Aorta (tissue), 5 donors: ENCODE measurements around the gene PFDN1. TPM values are rescaled to one million over a fixed set of nuclear protein-coding genes. Genes with fewer than 3 reads are reported as not detected.

ENCODE experiments used
- ATAC-seq: fragments of 200-7000 bp; cut with Tn5 transposase; one replicate; pipeline ENCODE4 v1.9.1; 2022; ENCODE audit warnings: moderate library complexity; ENCODE audit not compliant: low FRiP score
- DNase-seq, 2 donors: peaks; one replicate each; pipeline ENCODE4 v3.0.0-alpha.2; 2020
- H3K27ac ChIP-seq, 2 donors: one replicate each; pipeline ENCODE4 v1.5.1; 2013; ENCODE audit warnings: low read length in 2 of 2, mild to moderate bottlenecking in 2 of 2, moderate library complexity in 2 of 2, control low read depth in 1 of 2, inconsistent platforms in 1 of 2, low read depth in 1 of 2
- H3K27me3 ChIP-seq, 2 donors: one replicate each; pipeline ENCODE4 v1.6.1; 2013; ENCODE audit warnings: control low read depth in 1 of 2, low read length in 1 of 2, mild to moderate bottlenecking in 1 of 2, moderate library complexity in 1 of 2; ENCODE audit not compliant: insufficient read depth in 2 of 2, control insufficient read depth in 1 of 2
- H3K36me3 ChIP-seq, 2 donors: one replicate each; pipeline ENCODE4 v1.6.1; 2013; ENCODE audit warnings: control low read depth in 1 of 2, low read length in 1 of 2, mild to moderate bottlenecking in 1 of 2; ENCODE audit not compliant: insufficient read depth in 2 of 2, control insufficient read depth in 1 of 2
- H3K4me1 ChIP-seq, 2 donors: one replicate each; pipeline ENCODE4 v1.6.1; 2013; ENCODE audit warnings: low read length in 2 of 2, control low read depth in 1 of 2, mild to moderate bottlenecking in 1 of 2, moderate library complexity in 1 of 2; ENCODE audit not compliant: insufficient read depth in 2 of 2, control insufficient read depth in 1 of 2
- H3K4me3 ChIP-seq, 2 donors: one replicate each; pipeline ENCODE4 v1.5.1; 2013; ENCODE audit warnings: low read length in 2 of 2, control low read depth in 1 of 2, mild to moderate bottlenecking in 1 of 2
- H3K9me3 ChIP-seq: one replicate; pipeline ENCODE4 v1.6.1; 2013; ENCODE audit warnings: mild to moderate bottlenecking, low read length; ENCODE audit not compliant: control insufficient read depth
- WGBS, 2 donors: extraction: QIAGEN DNeasy Blood & Tissue Kit; methylation state at CpG; one replicate each; pipeline ENCODE4 v1.1.7; 2013; 5-methylcytosine and 5-hydroxymethylcytosine counted together
- intact Hi-C, 2 donors: fragments of 100-400 bp; cut with DNase I; formaldehyde crosslinking; loops; one replicate each; pipeline versions ENCODE4 v1.14.2 to v1.15.0; 2022
- long read RNA-seq, 2 donors: library from polyadenylated mRNA; unstranded; transcript quantifications; one replicate each; pipeline ENCODE4 v2.0.0, GENCODE V29; 2020 to 2021
- polyA plus RNA-seq, 2 donors: library from polyadenylated mRNA; stranded (reverse); fragments of 200-250 nt; gene quantifications; one replicate each; pipeline ENCODE4 v1.2.3, GENCODE V29; 2013
- total RNA-seq, 2 donors: library from RNA; stranded (reverse); fragmentation: NEBNext Ultra II Directional; extraction: Animal tissue kit (Norgen Biotek cat#: 25700); gene quantifications; one replicate each; pipeline ENCODE4 v1.2.1, GENCODE V29; 2021
- donor health status: healthy with polysubstance abuse.
- donor health status: Bipolar disorder and iron deficiency.
- donor health status: DM: no; HTN: no; CAD: no.
- donor health status: DM: no; HTN: no; CAD: no.
- donor health status: DM: yes; HTN: yes; CAD: no.

The PFDN1 gene, protein sequence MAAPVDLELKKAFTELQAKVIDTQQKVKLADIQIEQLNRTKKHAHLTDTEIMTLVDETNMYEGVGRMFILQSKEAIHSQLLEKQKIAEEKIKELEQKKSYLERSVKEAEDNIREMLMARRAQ
- 10 to 100 TPM; 31.8 to 43.6 TPM for total RNA-seq
- polyA plus RNA-seq: 10 to 100 TPM; 74.1 to 89.5 TPM
- long read RNA-seq, donor 1, transcript PFDN1-203 (3 exons, 1,091 nt): minor isoform, 7 of 142 reads
- long read RNA-seq, donor 1, transcript PFDN1-201 (4 exons, 1,352 nt): major isoform, 104 of 142 reads
- long read RNA-seq, donor 1, partial matches to known transcripts: 1 of 142 reads
- long read RNA-seq, donor 1, other reads (novel, unspliced or antisense): 28 of 142 reads
- long read RNA-seq, donor 2, transcript PFDN1-201 (4 exons, 1,352 nt): major isoform, 21 of 53 reads
- long read RNA-seq, donor 2, partial matches to known transcripts: 0 of 53 reads
- long read RNA-seq, donor 2, other reads (novel, unspliced or antisense): 24 of 53 reads

DNA sequence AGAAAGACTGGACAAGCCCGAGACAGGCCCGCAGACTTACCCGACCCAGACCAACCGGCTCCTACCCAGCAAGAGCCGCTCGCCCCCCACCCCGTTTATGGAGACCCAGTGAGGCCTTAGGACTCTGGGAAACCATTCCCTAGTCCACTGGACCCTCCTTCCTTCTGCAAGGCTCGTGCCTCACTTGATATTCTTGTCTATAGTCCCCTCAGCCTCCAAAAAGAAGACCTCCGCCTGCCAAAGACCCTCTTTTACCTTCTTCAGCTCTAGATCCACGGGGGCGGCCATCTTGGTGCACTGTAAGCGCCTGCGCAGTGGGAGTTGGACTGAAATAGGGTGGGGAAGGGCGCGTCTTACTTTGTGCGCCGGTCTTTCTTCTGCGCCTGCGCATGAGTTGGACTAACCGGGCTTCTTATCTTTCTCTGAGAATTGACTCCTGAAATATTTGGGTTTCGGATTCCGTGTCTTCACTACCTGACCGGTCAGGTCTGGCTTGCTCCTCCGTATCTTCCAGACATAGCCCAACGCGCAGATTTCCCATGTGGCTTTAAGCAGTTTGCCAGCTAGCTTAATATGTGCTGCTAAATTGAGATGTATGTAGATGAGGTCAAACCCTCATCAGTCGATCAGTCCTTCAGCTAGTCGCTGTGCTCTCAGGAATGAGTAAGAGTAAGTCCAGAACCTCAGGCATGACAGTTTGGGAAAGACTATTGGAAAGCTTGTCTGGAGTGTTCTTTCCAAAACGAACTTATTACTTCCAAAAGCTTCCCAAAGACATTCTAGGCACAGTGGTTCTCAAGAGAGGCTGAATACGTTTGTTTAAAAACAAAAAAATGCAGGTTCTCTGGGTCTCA is at the start of gene PFDN1:
Gene PFDN1, minus strand, starts transcription at position 316 of the 854 bp plus-strand sequence. Its CDS starts 28 bp downstream, at position 288.
- Histone ChIP-seq H3K4me1 (no peaks in the 10 kb centered on the region), H3K27ac (peak within 1 kb of the TSS; percentile 28 to 93), H3K9me3 (no peaks in the 10 kb centered on the region), H3K4me3 (peak within 1 kb of the TSS; percentile 71 to 82), H3K27me3 (no peaks in the 10 kb centered on the region), H3K36me3 (no peaks in the 10 kb centered on the region)
- intact Hi-C loops: loop anchor here (5.0 kb wide), 2 partner anchors 39 to 44 kb away; partner anchors contain the start of gene HBEGF (in 1 of the 2)
- WGBS, 2 donors: 0% methylated on average over 30 of the region's 30 CpGs
- ATAC-seq: peak; percentile 98
- peak; percentile 96 for DNase-seq

DNA sequence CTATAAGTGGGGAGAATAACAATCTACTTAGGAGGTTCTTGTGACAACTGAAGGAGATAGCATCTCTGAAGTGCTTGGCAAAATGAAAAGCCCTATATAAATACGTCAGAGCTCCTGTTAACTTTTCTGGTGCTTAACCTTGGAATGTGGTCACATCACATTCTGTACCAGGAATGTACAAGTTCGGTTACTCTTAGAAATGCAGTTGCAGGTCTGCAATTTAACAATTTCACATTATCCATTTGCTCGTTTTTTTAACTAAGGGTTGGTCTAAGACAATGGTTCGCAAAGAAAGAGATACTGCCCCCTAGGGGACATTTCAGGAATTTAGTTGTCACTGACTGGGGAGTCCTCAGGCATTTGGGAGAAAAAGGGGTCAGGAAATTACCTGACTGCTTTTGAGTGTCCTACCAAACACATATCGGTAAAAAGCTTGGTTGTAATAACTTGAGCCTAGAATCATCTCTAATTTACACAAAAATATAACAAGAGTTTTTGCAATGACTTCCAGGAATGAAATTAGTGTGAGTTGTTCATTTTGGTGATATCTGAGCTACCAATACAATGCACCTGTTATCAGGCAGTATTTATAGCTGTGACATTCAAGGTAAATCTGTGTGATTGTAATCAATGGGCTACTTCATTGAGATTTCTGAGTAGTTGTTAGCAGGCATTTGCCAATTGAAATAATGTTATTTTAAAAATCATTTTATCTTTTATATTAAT is 48.9 kb upstream of the PFDN1 start:
- H3K9me3 ChIP-seq: no peaks in the 10 kb centered on the region
- peak; percentile 80 for ATAC-seq
- intact Hi-C loops: loop anchor here (1.0 to 2.0 kb wide), 2 partner anchors 107 to 111 kb away; no protein-coding TSS in a partner anchor
- H3K4me1 ChIP-seq: no peaks in the 10 kb centered on the region
- H3K27me3 ChIP-seq: no peaks in the 10 kb centered on the region
- no peak overlapping the region for H3K27ac ChIP-seq
- 2 to 4% methylated on average over 5 of the region's 5 CpGs for WGBS, 2 donors
- no peak overlapping the region for H3K4me3 ChIP-seq
- DNase-seq: no peak
- H3K36me3 ChIP-seq: no peaks in the 10 kb centered on the region

DNA sequence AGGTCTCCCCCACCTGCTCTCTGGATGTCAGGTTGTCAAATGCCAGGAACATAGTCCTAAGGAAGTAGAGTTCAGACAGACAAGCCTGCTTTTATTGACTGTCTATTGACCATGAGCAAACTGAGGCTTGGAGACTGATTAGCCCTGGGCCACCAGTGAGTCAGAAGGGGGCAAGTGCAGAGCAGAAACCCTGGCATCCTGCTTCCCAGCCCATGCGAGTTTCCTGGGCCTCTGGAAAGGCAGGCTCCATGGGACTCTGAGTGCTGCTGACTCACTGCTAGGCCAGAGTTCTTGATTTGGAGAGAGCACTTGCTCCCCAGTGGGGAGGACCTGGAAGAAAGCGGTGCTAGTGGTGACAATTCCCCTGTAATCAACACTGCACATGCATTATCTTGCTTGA is 46.3 kb upstream of the PFDN1 start:
- Histone ChIP-seq H3K4me3 (no peak overlapping the region), H3K27me3 (no peaks in the 10 kb centered on the region), H3K4me1 (no peaks in the 10 kb centered on the region), H3K36me3 (no peaks in the 10 kb centered on the region), H3K27ac (no peak overlapping the region), H3K9me3 (no peaks in the 10 kb centered on the region)
- ATAC-seq (no peak), DNase-seq (no peak)
- intact Hi-C loops: loop anchor here in 1 of 2 donors (5.0 kb wide), 1 partner anchor 47 kb away; the partner anchor contains the start of gene PFDN1
- 84% methylated on average over 2 of the region's 2 CpGs for WGBS, 2 donors

DNA sequence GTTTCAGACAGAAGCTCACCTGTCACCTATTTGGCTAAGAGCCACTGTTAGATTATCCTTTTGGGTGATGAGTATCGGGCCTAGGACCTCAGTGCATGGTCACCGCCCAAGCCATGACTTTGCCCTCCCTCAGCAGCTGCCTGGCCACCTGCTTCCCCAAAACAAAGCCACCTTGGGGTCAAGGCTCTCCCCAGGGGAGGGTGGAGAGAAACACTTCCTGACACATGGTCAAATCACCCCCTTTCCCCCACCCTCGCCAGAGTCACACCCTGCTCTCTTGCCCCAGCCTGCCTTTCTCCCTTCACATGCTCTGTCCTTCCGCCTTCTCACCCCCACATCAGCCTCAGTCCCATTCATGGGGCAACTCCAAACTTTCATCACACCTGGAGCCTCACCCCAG is 45.2 kb upstream of the PFDN1 start:
- no peaks in the 10 kb centered on the region for H3K9me3 ChIP-seq
- WGBS, 2 donors: 88 to 90% methylated on average over 4 of the region's 4 CpGs
- H3K27ac ChIP-seq: no peak overlapping the region
- no peak overlapping the region for H3K4me3 ChIP-seq
- no peaks in the 10 kb centered on the region for H3K4me1 ChIP-seq
- no peaks in the 10 kb centered on the region for H3K36me3 ChIP-seq
- no peaks in the 10 kb centered on the region for H3K27me3 ChIP-seq
- DNase-seq: no peak
- ATAC-seq: no peak
- intact Hi-C loops: loop anchor here in 1 of 2 donors (5.0 kb wide), 1 partner anchor 46 kb away; the partner anchor contains the start of gene PFDN1

DNA sequence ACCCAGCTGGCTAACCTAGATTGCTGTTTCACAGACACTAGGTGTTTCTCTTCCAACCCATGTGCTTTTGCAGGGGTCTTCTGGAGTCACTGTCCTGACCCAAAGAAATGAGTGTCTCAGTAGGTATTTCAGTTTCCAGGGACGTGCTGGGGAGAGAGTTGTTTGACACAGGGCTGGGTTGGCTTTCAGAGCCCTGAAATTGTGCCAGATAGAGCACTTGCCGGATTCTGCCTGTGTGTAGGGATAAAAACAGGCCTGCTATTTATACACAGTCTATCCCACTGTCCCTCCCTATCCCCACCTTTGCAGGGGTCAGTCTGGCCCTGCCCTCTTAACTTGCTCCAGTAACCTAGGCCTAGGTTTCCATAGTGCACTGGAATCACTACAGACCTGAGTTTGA is 44.5 kb upstream of the PFDN1 start:
- Histone ChIP-seq H3K4me1 (no peaks in the 10 kb centered on the region), H3K27me3 (no peaks in the 10 kb centered on the region), H3K27ac (no peak overlapping the region), H3K4me3 (no peak overlapping the region), H3K9me3 (no peaks in the 10 kb centered on the region), H3K36me3 (no peaks in the 10 kb centered on the region)
- whole genome bisulfite sequencing, 2 donors: 7 to 13% methylated on average over 2 of the region's 2 CpGs
- no peak for ATAC-seq
- intact Hi-C loops: loop anchor here in 1 of 2 donors (5.0 kb wide), 1 partner anchor 45 kb away; the partner anchor contains the start of gene PFDN1
- no peak for DNase-seq

DNA sequence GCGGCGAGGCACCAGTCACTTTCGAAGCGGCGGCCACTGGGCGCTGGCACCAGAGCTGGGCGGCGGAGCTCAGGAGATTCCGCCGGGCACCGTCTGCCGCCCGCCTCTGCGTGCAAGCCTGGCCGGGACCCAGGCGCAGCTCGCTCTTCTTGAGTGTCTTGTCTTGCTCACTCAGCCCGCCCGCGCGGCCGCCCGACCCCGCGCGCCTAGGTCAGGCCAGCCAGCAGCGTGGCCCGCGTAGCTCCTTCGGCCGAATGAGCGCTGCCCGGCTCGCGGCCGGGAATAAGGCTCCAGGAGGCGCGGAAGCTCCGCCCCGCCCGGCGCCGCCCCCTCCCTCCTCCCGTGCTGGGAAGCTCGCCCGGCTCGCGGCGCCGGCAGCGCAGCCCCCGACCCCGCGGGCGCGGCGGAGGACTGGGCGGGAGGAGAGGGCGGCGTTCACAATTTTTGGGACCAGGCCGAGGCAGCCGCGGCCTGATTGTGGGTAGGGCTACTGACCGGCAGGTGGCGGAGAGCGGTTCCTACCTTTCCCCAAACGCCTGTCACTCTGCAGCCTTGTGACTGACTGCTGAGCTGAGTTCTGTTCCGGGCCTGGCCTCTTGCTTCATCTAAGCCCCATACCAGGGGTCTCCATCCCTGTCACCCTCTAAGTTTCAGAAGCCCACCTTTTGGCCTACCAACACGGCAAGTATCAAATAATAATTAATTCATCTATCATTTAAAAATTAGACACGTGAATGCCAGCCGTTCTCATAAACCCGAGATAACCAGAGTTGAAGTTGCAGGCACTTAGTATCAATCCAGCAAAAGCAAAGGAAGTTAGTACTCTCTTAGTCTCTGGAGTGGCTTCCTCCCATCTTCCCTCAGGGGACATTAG is 43.7 kb upstream of the PFDN1 start, which contains the start of gene HBEGF:
Gene HBEGF, minus strand, starts transcription at position 256 of the 874 bp plus-strand sequence. CDS start 275 bp downstream, outside the sequence.
- peak within 1 kb of the TSS in 1 of 2 donors; percentile 44 for H3K27ac ChIP-seq
- peak; percentile 90 for ATAC-seq
- intact Hi-C loops: loop anchor here in 1 of 2 donors (5.0 kb wide), 1 partner anchor 44 kb away; the partner anchor contains the start of gene PFDN1
- peak; percentile 87 to 94 for DNase-seq
- 1% methylated on average over 52 to 72 of the region's 72 CpGs for WGBS, 2 donors
- no peaks in the 10 kb centered on the region for H3K36me3 ChIP-seq
- no peaks in the 10 kb centered on the region for H3K4me1 ChIP-seq
- peak within 1 kb of the TSS; percentile 36 to 56 for H3K4me3 ChIP-seq
- no peaks in the 10 kb centered on the region for H3K27me3 ChIP-seq
- no peaks in the 10 kb centered on the region for H3K9me3 ChIP-seq

DNA sequence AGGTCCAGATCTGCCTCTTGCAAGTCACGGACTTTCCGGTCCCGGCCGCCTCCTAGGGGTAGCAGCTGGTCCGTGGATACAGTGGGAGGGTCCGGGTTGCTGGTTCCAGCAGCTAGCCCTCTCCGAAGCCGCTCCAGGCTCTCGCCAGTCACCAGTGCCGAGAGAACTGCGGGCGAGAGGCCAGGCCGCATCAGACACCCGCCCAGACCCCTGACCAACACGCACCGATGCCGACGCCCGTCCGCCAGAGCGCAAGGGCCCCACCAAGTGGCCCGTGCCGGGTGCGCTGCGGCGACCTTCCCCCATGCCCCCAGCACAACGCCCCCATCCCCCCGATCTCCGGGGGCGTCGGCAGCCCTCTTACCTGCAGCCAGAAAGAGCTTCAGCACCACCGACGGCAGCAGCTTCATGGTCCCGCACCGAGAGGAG is 43.0 kb upstream of the PFDN1 start:
- H3K4me3 ChIP-seq: peak overlapping the region; percentile 36 to 56
- WGBS, 2 donors: 1 to 2% methylated on average over 35 of the region's 35 CpGs
- ATAC-seq (peak; percentile 53), DNase-seq (peak; percentile 75 to 89)
- no peaks in the 10 kb centered on the region for H3K36me3 ChIP-seq
- intact Hi-C loops: loop anchor here in 1 of 2 donors (5.0 kb wide), 1 partner anchor 44 kb away; the partner anchor contains the start of gene PFDN1
- H3K27me3 ChIP-seq: no peaks in the 10 kb centered on the region
- H3K27ac ChIP-seq: no peak overlapping the region
- no peaks in the 10 kb centered on the region for H3K4me1 ChIP-seq
- H3K9me3 ChIP-seq: no peaks in the 10 kb centered on the region
